GM23248 (cell line): ENCODE results near the gene PTPRD. TPM values are rescaled to one million over a fixed set of nuclear protein-coding genes. Genes with fewer than 3 reads are reported as not detected.

Experiments
- DNase-seq: peaks from one replicate; pipeline ENCODE4 v3.0.0-alpha.2; 2015
- H2AFZ ChIP-seq: fragments of 200-600 bp; sonication (generic); 2 replicates; pipeline ENCODE4 v1.6.1; 2016; ENCODE audit warnings: antibody characterized with exemption
- H3F3A ChIP-seq: fragments of 200-600 bp; sonication (generic); 2 replicates; pipeline ENCODE4 v1.6.1; 2016; ENCODE audit warnings: mild to moderate bottlenecking, antibody characterized with exemption, mixed run types; ENCODE audit not compliant: insufficient read depth
- H3K27ac ChIP-seq: fragments of 200-600 bp; sonication (generic); 2 replicates; pipeline ENCODE4 v1.5.1; 2016; ENCODE audit warnings: mild to moderate bottlenecking
- H3K27me3 ChIP-seq: fragments of 200-600 bp; sonication (generic); replicated peaks from 2 replicates; pipeline ENCODE4 v1.6.1; 2016; ENCODE audit warnings: mild to moderate bottlenecking; ENCODE audit not compliant: insufficient read depth
- H3K36me3 ChIP-seq: fragments of 200-600 bp; sonication (generic); 2 replicates; pipeline ENCODE4 v1.6.1; 2016; ENCODE audit warnings: low read depth, mild to moderate bottlenecking
- H3K4me1 ChIP-seq: fragments of 200-600 bp; sonication (generic); 2 replicates; pipeline ENCODE4 v1.6.1; 2016; ENCODE audit warnings: mild to moderate bottlenecking; ENCODE audit not compliant: insufficient read depth
- H3K4me2 ChIP-seq: fragments of 200-600 bp; sonication (generic); one replicate; pipeline ENCODE4 v1.6.1; 2016; ENCODE audit warnings: mild to moderate bottlenecking; ENCODE audit not compliant: unreplicated experiment
- H3K4me3 ChIP-seq: fragments of 200-600 bp; sonication (generic); 2 replicates; pipeline ENCODE4 v1.5.1; 2016; ENCODE audit warnings: mild to moderate bottlenecking
- H3K79me2 ChIP-seq: fragments of 200-600 bp; sonication (generic); 2 replicates; pipeline ENCODE4 v1.6.1; 2016; ENCODE audit warnings: mild to moderate bottlenecking; ENCODE audit not compliant: insufficient read depth
- H3K9ac ChIP-seq: fragments of 200-600 bp; sonication (generic); 2 replicates; pipeline ENCODE4 v1.6.1; 2016; ENCODE audit warnings: mild to moderate bottlenecking
- H3K9me2 ChIP-seq: fragments of 200-600 bp; sonication (generic); 2 replicates; pipeline ENCODE4 v1.6.1; 2016; ENCODE audit warnings: mixed run types, mild to moderate bottlenecking, moderate library complexity; ENCODE audit not compliant: insufficient read depth
- H3K9me3 ChIP-seq: fragments of 200-600 bp; sonication (generic); one replicate; pipeline ENCODE4 v1.6.1; 2017; ENCODE audit warnings: low read depth
- H4K20me1 ChIP-seq: fragments of 200-600 bp; sonication (generic); 2 replicates; pipeline ENCODE4 v1.6.0; 2016; ENCODE audit not compliant: insufficient read depth
- EZH2 ChIP-seq: fragments of 200-600 bp; sonication (generic); IDR thresholded peaks from 2 replicates; pipeline ENCODE4 v1.6.1; 2018; ENCODE audit warnings: antibody characterized with exemption, mild to moderate bottlenecking; ENCODE audit not compliant: insufficient read depth, poor library complexity, severe bottlenecking
- EZH2phosphoT487 ChIP-seq: fragments of 200-600 bp; sonication (generic); IDR thresholded peaks from 2 replicates; pipeline ENCODE4 v1.6.1; 2018; ENCODE audit warnings: antibody characterized with exemption, moderate library complexity, mild to moderate bottlenecking, low read depth; ENCODE audit not compliant: insufficient read depth
- WGBS, 2 experiments: methylation state at CpG; one replicate each; pipeline ENCODE4 v1.1.6; 2015 to 2017; ENCODE audit warnings: low lambda C conversion rate in 2 of 2, low coverage in 1 of 2; ENCODE audit errors: missing lambda C conversion rate in 2 of 2; 5-methylcytosine and 5-hydroxymethylcytosine counted together
- in situ Hi-C: fragments of 300-500 bp; cut with MboI; formaldehyde crosslinking; loops from 2 replicates; pipeline ENCODE4 v1.15.0; 2020
- polyA plus RNA-seq: library from polyadenylated mRNA; unstranded; fragments of >200 nt; fragmentation: Nextera tagmentation; extraction: Ambion mirVana; gene quantifications from 2 replicates; pipeline ENCODE4 v1.2.1, GENCODE V29; 2016
- total RNA-seq: library from RNA; depleted of rRNA; stranded (reverse); fragments of >200 nt; shearing (Covaris generic); gene quantifications from 2 replicates; pipeline ENCODE4 v1.2.3, GENCODE V29; 2014

PTPRD gene
- total and polyA plus RNA-seq, 2 experiments from 2014 or later = 0.05 TPM; not detected in 1

DNA sequence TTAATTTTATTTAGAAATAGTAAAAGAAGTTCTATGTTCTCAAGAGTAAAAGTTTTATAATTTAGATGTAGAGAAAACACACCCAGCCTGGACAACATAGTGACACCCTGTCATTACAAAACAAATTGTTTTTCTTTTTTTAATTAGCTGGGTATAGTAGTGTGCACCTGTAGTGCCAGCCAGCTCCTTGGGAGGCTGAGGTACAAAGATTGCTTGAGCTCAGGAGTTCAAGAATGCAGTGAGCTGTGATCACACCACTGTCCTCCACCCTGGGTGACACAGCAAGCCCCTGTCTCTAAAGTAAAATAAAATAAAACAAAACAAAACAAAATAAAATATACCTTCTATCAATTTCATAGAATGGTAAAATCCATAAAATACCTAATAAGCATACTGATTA lies 1795.5 kb downstream of the PTPRD start:
- H3K9ac ChIP-seq = no peak overlapping the region
- H3K36me3 ChIP-seq = no peaks in the 10 kb centered on the region
- H3K79me2 ChIP-seq = no peaks in the 10 kb centered on the region
- in situ Hi-C loops = no loop called here
- H3K4me3 ChIP-seq = no peak overlapping the region
- no peak overlapping the region for H3K27ac ChIP-seq
- H3K4me2 ChIP-seq = no peak overlapping the region
- no peaks in the 10 kb centered on the region for H3K4me1 ChIP-seq
- no peaks in the 10 kb centered on the region for H3K27me3 ChIP-seq
- no peaks in the 10 kb centered on the region for H3F3A ChIP-seq
- no peak overlapping the region for H2AFZ ChIP-seq
- H3K9me3 ChIP-seq = no peaks in the 10 kb centered on the region
- no peak for DNase-seq
- TF ChIP-seq EZH2 (no peak), EZH2phosphoT487 (no peak)
- no peaks in the 10 kb centered on the region for H4K20me1 ChIP-seq
- no peaks in the 10 kb centered on the region for H3K9me2 ChIP-seq

DNA sequence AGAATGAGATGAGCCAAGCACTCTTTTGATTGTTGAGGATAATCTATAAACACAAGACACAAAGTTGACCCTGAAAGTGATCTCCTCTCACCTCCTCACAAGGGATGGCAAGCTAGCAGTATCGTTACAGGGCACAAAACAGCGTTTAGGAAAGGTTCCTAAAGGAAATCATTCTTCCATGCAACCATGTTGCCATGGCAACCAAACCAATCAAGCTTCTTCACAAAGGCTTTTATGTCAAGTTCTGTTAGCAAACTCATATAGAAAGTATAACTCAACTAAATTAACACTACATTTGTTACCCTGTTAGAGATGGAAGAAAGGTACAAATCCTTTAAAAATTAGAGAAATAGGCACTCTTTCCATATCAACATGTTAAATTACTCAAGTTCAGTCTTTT lies 1796.4 kb downstream of the PTPRD start:
- in situ Hi-C loops = no loop called here
- H3K4me3 ChIP-seq = no peak overlapping the region
- no peak overlapping the region for H3K27ac ChIP-seq
- no peaks in the 10 kb centered on the region for H3K4me1 ChIP-seq
- H3K4me2 ChIP-seq = no peak overlapping the region
- no peaks in the 10 kb centered on the region for H4K20me1 ChIP-seq
- H3K9me2 ChIP-seq = no peaks in the 10 kb centered on the region
- DNase-seq = no peak
- no peaks in the 10 kb centered on the region for H3K36me3 ChIP-seq
- H3K27me3 ChIP-seq = no peaks in the 10 kb centered on the region
- WGBS, 2 experiments = 0 to 3% methylated on average over 2 of the region's 2 CpGs
- no peaks in the 10 kb centered on the region for H3F3A ChIP-seq
- H3K9me3 ChIP-seq = no peaks in the 10 kb centered on the region
- no peaks in the 10 kb centered on the region for H3K79me2 ChIP-seq
- TF ChIP-seq EZH2 (no peak), EZH2phosphoT487 (no peak)
- H2AFZ ChIP-seq = no peak overlapping the region
- no peak overlapping the region for H3K9ac ChIP-seq

DNA sequence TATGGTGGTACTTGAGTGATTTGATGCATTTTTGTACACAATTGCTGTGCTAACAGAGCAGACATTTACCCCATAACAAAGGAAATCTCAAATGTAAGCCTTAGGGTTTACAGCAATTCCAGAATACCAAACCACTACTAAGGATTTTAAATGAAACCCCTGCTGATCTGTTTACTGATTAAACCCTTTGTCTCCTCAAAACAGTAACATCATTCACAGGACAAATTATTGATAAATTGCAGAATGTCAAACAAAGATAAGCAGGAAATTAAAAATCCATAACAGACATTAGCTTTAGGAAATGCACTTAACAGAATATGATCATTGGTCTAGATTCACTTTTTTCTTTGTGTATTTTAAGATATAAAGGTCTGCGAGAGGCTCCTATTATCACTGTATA lies 1796.9 kb downstream of the PTPRD start:
- H3K4me3 ChIP-seq = no peak overlapping the region
- no peaks in the 10 kb centered on the region for H3K79me2 ChIP-seq
- 22% methylated on average over 1 of the region's 1 CpG for WGBS, 2 experiments
- H3K9me3 ChIP-seq = no peaks in the 10 kb centered on the region
- no peak overlapping the region for H2AFZ ChIP-seq
- no peaks in the 10 kb centered on the region for H3K4me1 ChIP-seq
- in situ Hi-C loops = no loop called here
- no peaks in the 10 kb centered on the region for H3K9me2 ChIP-seq
- no peaks in the 10 kb centered on the region for H3F3A ChIP-seq
- no peak for TF ChIP-seq EZH2
- no peak for TF ChIP-seq EZH2phosphoT487
- H3K4me2 ChIP-seq = no peak overlapping the region
- no peak overlapping the region for H3K9ac ChIP-seq
- no peaks in the 10 kb centered on the region for H4K20me1 ChIP-seq
- no peaks in the 10 kb centered on the region for H3K36me3 ChIP-seq
- no peak for DNase-seq
- no peak overlapping the region for H3K27ac ChIP-seq
- H3K27me3 ChIP-seq = no peaks in the 10 kb centered on the region

DNA sequence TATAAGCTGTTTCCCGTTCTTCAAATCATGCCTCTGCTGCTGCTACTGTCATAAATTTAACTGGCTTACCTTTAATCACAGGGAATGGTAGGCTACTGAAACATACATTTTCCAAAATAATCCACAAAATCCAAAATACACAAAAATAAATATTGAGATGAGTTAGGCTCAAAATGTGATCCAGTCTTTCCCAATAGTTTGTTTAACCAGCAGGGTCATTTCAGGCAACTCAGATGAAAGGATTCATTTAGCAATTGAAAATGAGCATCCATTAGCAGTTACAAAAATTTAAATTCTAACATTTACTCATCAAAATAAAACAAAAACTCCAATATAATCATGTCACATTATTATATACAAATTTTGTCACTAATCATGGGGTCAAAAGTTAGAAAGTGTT lies 1797.6 kb downstream of the PTPRD start:
- Histone ChIP-seq H3K9me3 (no peaks in the 10 kb centered on the region), H3K4me1 (no peaks in the 10 kb centered on the region), H3K27ac (no peak overlapping the region), H3K9ac (no peak overlapping the region), H3K9me2 (no peaks in the 10 kb centered on the region), H3K4me3 (no peak overlapping the region), H3K27me3 (no peaks in the 10 kb centered on the region), H3K79me2 (no peaks in the 10 kb centered on the region), H3K4me2 (no peak overlapping the region), H2AFZ (no peak overlapping the region), H3K36me3 (no peaks in the 10 kb centered on the region), H4K20me1 (no peaks in the 10 kb centered on the region), H3F3A (no peaks in the 10 kb centered on the region)
- in situ Hi-C loops = no loop called here
- 8 to 14% methylated on average over 1 of the region's 1 CpG for WGBS, 2 experiments
- no peak for TF ChIP-seq EZH2phosphoT487
- no peak for TF ChIP-seq EZH2
- DNase-seq = no peak

DNA sequence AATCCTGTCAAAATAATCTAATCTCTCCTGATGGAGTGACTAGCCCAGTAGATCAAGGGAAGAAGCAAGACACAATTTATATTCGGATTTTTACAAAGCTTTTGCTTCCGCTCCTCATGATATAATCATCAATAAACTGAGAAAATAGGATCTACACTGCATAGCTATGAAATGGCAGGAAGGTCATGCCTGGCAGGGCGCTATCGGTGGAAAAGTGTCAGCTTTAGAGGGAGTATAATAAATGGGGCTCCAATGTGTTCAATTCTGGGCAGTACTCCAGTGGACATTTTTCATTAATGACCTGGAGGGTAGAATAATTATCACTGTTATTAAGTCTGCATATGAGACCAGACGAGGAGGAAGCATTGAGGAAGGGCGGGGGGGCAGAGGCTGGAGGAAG lies 1799.9 kb downstream of the PTPRD start:
- H3K9ac ChIP-seq = no peak overlapping the region
- H3K4me1 ChIP-seq = no peaks in the 10 kb centered on the region
- no peak for DNase-seq
- no peaks in the 10 kb centered on the region for H4K20me1 ChIP-seq
- H3K9me3 ChIP-seq = no peaks in the 10 kb centered on the region
- in situ Hi-C loops = no loop called here
- H3K36me3 ChIP-seq = no peaks in the 10 kb centered on the region
- H2AFZ ChIP-seq = no peak overlapping the region
- no peaks in the 10 kb centered on the region for H3K27me3 ChIP-seq
- no peaks in the 10 kb centered on the region for H3K79me2 ChIP-seq
- H3F3A ChIP-seq = no peaks in the 10 kb centered on the region
- no peak overlapping the region for H3K4me3 ChIP-seq
- no peak for TF ChIP-seq EZH2phosphoT487
- TF ChIP-seq EZH2 = no peak
- H3K9me2 ChIP-seq = no peaks in the 10 kb centered on the region
- H3K4me2 ChIP-seq = no peak overlapping the region
- no peak overlapping the region for H3K27ac ChIP-seq
- WGBS, 2 experiments = 33 to 45% methylated on average over 6 of the region's 6 CpGs
